Renal pelvis (tissue), 12 donors: ENCODE data around the gene ANKRD18A. TPM values are rescaled to one million over a fixed set of nuclear protein-coding genes. Genes with fewer than 3 reads are reported as not detected.

Source experiments
- DNase-seq: peaks from one replicate; pipeline ENCODE4 v3.0.0-alpha.2; 2013
- long read RNA-seq, 16 experiments: transcript quantifications; one replicate each; lab custom pipeline, GENCODE V29; 2026
- polyA plus RNA-seq, 3 donors: library from polyadenylated mRNA; unstranded; fragments of 120-200 nt; gene quantifications; one replicate each; pipeline ENCODE4 v1.2.1, GENCODE V29; 2013; ENCODE audit not compliant: insufficient read length in 3 of 3

Gene ANKRD18A
- 1 to 10 TPM; 3.7 to 5.8 (median 3.9) TPM for polyA plus RNA-seq
- long read RNA-seq, donor 1: 0 reads
- long read RNA-seq, donor 2: 0 reads
- long read RNA-seq, donor 3: 0 reads
- long read RNA-seq, donor 4: 0 reads
- long read RNA-seq, donor 5: 0 reads
- long read RNA-seq, donor 6: 0 reads
- long read RNA-seq, donor 7: 0 reads
- long read RNA-seq, donor 8: 0 reads
- long read RNA-seq, donor 9: 0 reads
- long read RNA-seq, donor 10: 0 reads
- long read RNA-seq, donor 11: 0 reads
- long read RNA-seq, donor 12: 0 reads
- long read RNA-seq, donor 13: 0 reads
- long read RNA-seq, donor 14: 0 reads
- long read RNA-seq, donor 15: 0 reads
- long read RNA-seq, donor 16: 0 reads

GRCh38 chr9:38620483-38621433 lies at the start of gene ANKRD18A:
Gene ANKRD18A (minus strand): TSS chr9:38620596. CDS start chr9:38620285, 311 bp downstream.
- DNase-seq: peak; percentile 89

- DNase-seq: no peak
Observed at GRCh38 chr9:38668791-38669466, 48.5 kb upstream of the ANKRD18A start.

GRCh38 chr9:38662763-38663593 lies 42.6 kb upstream of the ANKRD18A start:
- DNase-seq: no peak

GRCh38 chr9:38659538-38659937 lies 39.1 kb upstream of the ANKRD18A start:
- DNase-seq: no peak

- no peak for DNase-seq
Observed at GRCh38 chr9:38656896-38657295, 36.5 kb upstream of the ANKRD18A start.

GRCh38 chr9:38652486-38652885 lies 32.1 kb upstream of the ANKRD18A start:
- no peak for DNase-seq

- DNase-seq: no peak
Observed at GRCh38 chr9:38652044-38652443, 31.6 kb upstream of the ANKRD18A start.

- DNase-seq: no peak
Observed at GRCh38 chr9:38651400-38652042, 31.1 kb upstream of the ANKRD18A start.

GRCh38 chr9:38650564-38650963 lies 30.2 kb upstream of the ANKRD18A start:
- no peak for DNase-seq

GRCh38 chr9:38649731-38650363 lies 29.5 kb upstream of the ANKRD18A start:
- peak; percentile 22 for DNase-seq

GRCh38 chr9:38644601-38645000 lies 24.2 kb upstream of the ANKRD18A start:
- no peak for DNase-seq

GRCh38 chr9:38643815-38644173 lies 23.4 kb upstream of the ANKRD18A start:
- no peak for DNase-seq

- no peak for DNase-seq
Observed at GRCh38 chr9:38642951-38643814, 22.8 kb upstream of the ANKRD18A start.

- peak; percentile 46 for DNase-seq
Observed at GRCh38 chr9:38641985-38642864, 21.8 kb upstream of the ANKRD18A start.

- DNase-seq: no peak
Observed at GRCh38 chr9:38641142-38641541, 20.7 kb upstream of the ANKRD18A start.

- DNase-seq: no peak
Observed at GRCh38 chr9:38639577-38639940, 19.2 kb upstream of the ANKRD18A start.

- DNase-seq: no peak
Observed at GRCh38 chr9:38638881-38639576, 18.6 kb upstream of the ANKRD18A start.

- no peak for DNase-seq
Observed at GRCh38 chr9:38634315-38634714, 13.9 kb upstream of the ANKRD18A start.
